ENCODE results near the gene NTRK2.

DNA sequence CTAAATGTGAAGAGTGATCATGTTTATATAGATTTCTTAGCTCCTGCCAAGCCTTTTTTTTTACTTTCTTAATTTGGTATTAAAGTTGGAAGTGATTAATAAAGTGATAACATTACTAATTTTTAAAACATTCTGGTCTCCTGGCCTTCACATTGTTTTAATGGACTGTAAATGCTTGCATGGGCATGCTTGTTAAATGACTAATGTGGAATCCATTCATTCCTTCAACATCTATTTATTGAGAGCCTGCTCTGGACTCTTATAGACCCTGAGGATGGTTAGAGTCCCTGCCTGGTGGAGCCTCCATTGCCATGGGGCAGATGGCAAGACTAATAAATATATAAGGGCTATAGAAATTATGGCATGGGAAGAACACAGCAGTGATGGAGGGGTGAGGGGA lies 103.5 kb downstream of the NTRK2 start:
- no peak for TF ChIP-seq POLR2A (IDR thresholded peaks at IDR 0.05; ENCODE audit: low read depth, low read length)
- no peak for TF ChIP-seq POLR2AphosphoS5 (IDR thresholded peaks at IDR 0.05; ENCODE audit: low read depth, low read length)

Data from GM12892 (cell line).